C4-2B (cell line): ENCODE measurements around the gene LARGE1.

ENCODE experiments used
- ZFX ChIP-seq: fragments of 450-650 bp; IDR thresholded peaks from 2 replicates; pipeline ENCODE4 v1.6.1; 2017
- TF ChIP-seq, protein P1 (sequence below): fragments of 450-650 bp; conservative IDR thresholded peaks from 2 replicates; pipeline ENCODE4 v1.5.1; 2017; ENCODE audit warnings: mild to moderate bottlenecking

DNA sequence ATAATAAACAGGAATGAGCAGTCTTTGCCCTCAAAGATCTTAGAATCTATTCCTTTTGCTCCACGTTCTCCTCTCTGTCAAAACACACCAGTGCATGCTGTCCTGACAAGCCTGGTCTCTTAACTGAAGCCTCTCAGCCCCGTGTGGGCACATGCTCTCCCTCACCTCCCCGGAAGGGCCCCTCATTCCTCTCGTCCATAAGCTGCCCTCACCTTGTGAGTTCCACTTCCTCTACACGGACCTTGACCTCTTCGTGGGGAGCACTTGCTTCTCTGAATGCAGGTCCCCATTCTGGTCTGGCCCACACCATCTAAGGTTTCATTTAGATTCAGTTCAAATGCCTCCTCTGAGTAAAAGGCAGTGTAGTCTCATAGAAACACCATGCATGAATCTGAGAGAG, 449.8 kb downstream of the LARGE1 start:
- TF ChIP-seq, protein P1, sequence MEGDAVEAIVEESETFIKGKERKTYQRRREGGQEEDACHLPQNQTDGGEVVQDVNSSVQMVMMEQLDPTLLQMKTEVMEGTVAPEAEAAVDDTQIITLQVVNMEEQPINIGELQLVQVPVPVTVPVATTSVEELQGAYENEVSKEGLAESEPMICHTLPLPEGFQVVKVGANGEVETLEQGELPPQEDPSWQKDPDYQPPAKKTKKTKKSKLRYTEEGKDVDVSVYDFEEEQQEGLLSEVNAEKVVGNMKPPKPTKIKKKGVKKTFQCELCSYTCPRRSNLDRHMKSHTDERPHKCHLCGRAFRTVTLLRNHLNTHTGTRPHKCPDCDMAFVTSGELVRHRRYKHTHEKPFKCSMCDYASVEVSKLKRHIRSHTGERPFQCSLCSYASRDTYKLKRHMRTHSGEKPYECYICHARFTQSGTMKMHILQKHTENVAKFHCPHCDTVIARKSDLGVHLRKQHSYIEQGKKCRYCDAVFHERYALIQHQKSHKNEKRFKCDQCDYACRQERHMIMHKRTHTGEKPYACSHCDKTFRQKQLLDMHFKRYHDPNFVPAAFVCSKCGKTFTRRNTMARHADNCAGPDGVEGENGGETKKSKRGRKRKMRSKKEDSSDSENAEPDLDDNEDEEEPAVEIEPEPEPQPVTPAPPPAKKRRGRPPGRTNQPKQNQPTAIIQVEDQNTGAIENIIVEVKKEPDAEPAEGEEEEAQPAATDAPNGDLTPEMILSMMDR = no peak
- no peak for TF ChIP-seq ZFX
